Measurements from ENCODE around the gene AKT1S1. TPM values are rescaled to one million over a fixed set of nuclear protein-coding genes. Genes with fewer than 3 reads are reported as not detected.

Gene AKT1S1
- total and polyA plus RNA-seq, 2 of the 13 experiments (the other 11 are each of a cell fraction or from before 2014, with no cell fraction given): 13.5 to 27.8 TPM

- TF ChIP-seq ZC3H13 (CRISPR knock-in tag; IDR thresholded peaks at IDR 0.05): peak; percentile 53
- TF ChIP-seq RARA (CRISPR knock-in tag; IDR thresholded peaks at IDR 0.05): no peak
- peak; percentile 92 for TF ChIP-seq RBFOX2 (IDR thresholded peaks at IDR 0.05; ENCODE audit: low read depth, low read length)
- TF ChIP-seq, protein P1, sequence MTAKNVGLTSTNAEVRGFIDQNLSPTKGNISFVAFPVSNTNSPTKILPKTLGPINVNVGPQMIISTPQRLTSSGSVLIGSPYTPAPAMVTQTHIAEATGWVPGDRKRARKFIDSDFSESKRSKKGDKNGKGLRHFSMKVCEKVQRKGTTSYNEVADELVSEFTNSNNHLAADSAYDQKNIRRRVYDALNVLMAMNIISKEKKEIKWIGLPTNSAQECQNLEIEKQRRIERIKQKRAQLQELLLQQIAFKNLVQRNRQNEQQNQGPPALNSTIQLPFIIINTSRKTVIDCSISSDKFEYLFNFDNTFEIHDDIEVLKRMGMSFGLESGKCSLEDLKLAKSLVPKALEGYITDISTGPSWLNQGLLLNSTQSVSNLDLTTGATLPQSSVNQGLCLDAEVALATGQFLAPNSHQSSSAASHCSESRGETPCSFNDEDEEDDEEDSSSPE (CRISPR knock-in tag; IDR thresholded peaks at IDR 0.05): peak; percentile 49; the same call in 1 of the 2 replicates
- peak; percentile 37 for TF ChIP-seq ZNF501 (CRISPR knock-in tag; IDR thresholded peaks at IDR 0.05)
- TF ChIP-seq SIX4 (CRISPR knock-in tag; IDR thresholded peaks at IDR 0.05): no peak
- TF ChIP-seq FIP1L1 (IDR thresholded peaks at IDR 0.05; ENCODE audit: borderline replicate concordance, insufficient read depth, low read depth, low read length): no peak
- no peak for TF ChIP-seq KDM4B (CRISPR knock-in tag; IDR thresholded peaks at IDR 0.05)
- TF ChIP-seq SRSF1 (optimal IDR thresholded peaks at IDR 0.05; ENCODE audit: low read depth, low read length): no peak
- 0 out of 2 replicates have a peak, but pooled peaks have one; percentile 19 for TF ChIP-seq SOX5 (CRISPR knock-in tag; IDR thresholded peaks at IDR 0.05; ENCODE audit: borderline replicate concordance)
- TF ChIP-seq ZNF329 (CRISPR knock-in tag; IDR thresholded peaks at IDR 0.05; ENCODE audit: low read depth): no peak
- TF ChIP-seq TARDBP (CRISPR knock-in tag; IDR thresholded peaks at IDR 0.05): no peak
- TF ChIP-seq IKZF5 (CRISPR knock-in tag; IDR thresholded peaks at IDR 0.05): peak; percentile 68
- peak; percentile 84 for TF ChIP-seq ELF1 (CRISPR knock-in tag; IDR thresholded peaks at IDR 0.05)
- no peak for TF ChIP-seq FLYWCH1 (CRISPR knock-in tag; IDR thresholded peaks at IDR 0.05)
- TF ChIP-seq KAT2B (IDR thresholded peaks at IDR 0.05; ENCODE audit: borderline replicate concordance, low read depth, low read length): no peak
- TF ChIP-seq, protein P2, sequence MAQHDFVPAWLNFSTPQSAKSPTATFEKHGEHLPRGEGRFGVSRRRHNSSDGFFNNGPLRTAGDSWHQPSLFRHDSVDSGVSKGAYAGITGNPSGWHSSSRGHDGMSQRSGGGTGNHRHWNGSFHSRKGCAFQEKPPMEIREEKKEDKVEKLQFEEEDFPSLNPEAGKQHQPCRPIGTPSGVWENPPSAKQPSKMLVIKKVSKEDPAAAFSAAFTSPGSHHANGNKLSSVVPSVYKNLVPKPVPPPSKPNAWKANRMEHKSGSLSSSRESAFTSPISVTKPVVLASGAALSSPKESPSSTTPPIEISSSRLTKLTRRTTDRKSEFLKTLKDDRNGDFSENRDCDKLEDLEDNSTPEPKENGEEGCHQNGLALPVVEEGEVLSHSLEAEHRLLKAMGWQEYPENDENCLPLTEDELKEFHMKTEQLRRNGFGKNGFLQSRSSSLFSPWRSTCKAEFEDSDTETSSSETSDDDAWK (CRISPR knock-in tag; IDR thresholded peaks at IDR 0.05): no peak
- no peak for TF ChIP-seq U2AF1 (optimal IDR thresholded peaks at IDR 0.05; ENCODE audit: low read depth, low read length)
- TF ChIP-seq ARNT2 (CRISPR knock-in tag; IDR thresholded peaks at IDR 0.05; ENCODE audit: low read depth): no peak
- TF ChIP-seq ZNF124 (CRISPR knock-in tag; IDR thresholded peaks at IDR 0.05): no peak
- no peak for TF ChIP-seq TAF15 (IDR thresholded peaks at IDR 0.05; ENCODE audit: low read depth, low read length, poor library complexity, severe bottlenecking)
- TF ChIP-seq JDP2 (CRISPR knock-in tag; IDR thresholded peaks at IDR 0.05; ENCODE audit: borderline replicate concordance): no peak
- TF ChIP-seq ZNF335 (CRISPR knock-in tag; IDR thresholded peaks at IDR 0.05): no peak
- TF ChIP-seq SRSF9 (IDR thresholded peaks at IDR 0.05; ENCODE audit: borderline replicate concordance, insufficient read depth, low read depth, low read length, poor library complexity, severe bottlenecking): no peak
- TF ChIP-seq ZSCAN9 (CRISPR knock-in tag; IDR thresholded peaks at IDR 0.05; ENCODE audit: borderline replicate concordance): 0 out of 2 replicates have a peak, but pooled peaks have one; percentile 25
- TF ChIP-seq SIX1 (CRISPR knock-in tag; IDR thresholded peaks at IDR 0.05; ENCODE audit: borderline replicate concordance): no peak
- no peak for TF ChIP-seq SAFB2 (CRISPR knock-in tag; IDR thresholded peaks at IDR 0.05; ENCODE audit: borderline replicate concordance, low read depth)
- no peak for TF ChIP-seq HDAC6 (IDR thresholded peaks at IDR 0.05; ENCODE audit: low read depth, low read length)
- no peak for TF ChIP-seq ZNF207 (IDR thresholded peaks at IDR 0.05; ENCODE audit: borderline replicate concordance)
These were observed 7.5 kb downstream of the AKT1S1 start (continued) for GRCh38 chr19:49869484-49870308.
